ENCODE results near the gene RNF26. TPM values are rescaled to one million over a fixed set of nuclear protein-coding genes. Genes with fewer than 3 reads are reported as not detected.

RNF26 gene
- total and polyA plus RNA-seq, 10 of the 15 experiments (the other 5 are each of a cell fraction or from before 2014, with no cell fraction given), result 2.8 to 54.5 (median 17.7) TPM

- TF ChIP-seq, protein P1, sequence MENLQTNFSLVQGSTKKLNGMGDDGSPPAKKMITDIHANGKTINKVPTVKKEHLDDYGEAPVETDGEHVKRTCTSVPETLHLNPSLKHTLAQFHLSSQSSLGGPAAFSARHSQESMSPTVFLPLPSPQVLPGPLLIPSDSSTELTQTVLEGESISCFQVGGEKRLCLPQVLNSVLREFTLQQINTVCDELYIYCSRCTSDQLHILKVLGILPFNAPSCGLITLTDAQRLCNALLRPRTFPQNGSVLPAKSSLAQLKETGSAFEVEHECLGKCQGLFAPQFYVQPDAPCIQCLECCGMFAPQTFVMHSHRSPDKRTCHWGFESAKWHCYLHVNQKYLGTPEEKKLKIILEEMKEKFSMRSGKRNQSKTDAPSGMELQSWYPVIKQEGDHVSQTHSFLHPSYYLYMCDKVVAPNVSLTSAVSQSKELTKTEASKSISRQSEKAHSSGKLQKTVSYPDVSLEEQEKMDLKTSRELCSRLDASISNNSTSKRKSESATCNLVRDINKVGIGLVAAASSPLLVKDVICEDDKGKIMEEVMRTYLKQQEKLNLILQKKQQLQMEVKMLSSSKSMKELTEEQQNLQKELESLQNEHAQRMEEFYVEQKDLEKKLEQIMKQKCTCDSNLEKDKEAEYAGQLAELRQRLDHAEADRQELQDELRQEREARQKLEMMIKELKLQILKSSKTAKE (IDR thresholded peaks at IDR 0.05; ENCODE audit: low read depth, poor library complexity, severe bottlenecking), result no peak
- no peak for TF ChIP-seq MYC (IDR thresholded peaks at IDR 0.05; ENCODE audit: insufficient read depth, insufficient read length, insufficient replicate concordance, low read length, severe bottlenecking)
- peak; percentile 99 for TF ChIP-seq SMARCA5 (IDR thresholded peaks at IDR 0.05)
- no peak for TF ChIP-seq NR2F1 (conservative IDR thresholded peaks at IDR 0.05)
- TF ChIP-seq, protein P2, sequence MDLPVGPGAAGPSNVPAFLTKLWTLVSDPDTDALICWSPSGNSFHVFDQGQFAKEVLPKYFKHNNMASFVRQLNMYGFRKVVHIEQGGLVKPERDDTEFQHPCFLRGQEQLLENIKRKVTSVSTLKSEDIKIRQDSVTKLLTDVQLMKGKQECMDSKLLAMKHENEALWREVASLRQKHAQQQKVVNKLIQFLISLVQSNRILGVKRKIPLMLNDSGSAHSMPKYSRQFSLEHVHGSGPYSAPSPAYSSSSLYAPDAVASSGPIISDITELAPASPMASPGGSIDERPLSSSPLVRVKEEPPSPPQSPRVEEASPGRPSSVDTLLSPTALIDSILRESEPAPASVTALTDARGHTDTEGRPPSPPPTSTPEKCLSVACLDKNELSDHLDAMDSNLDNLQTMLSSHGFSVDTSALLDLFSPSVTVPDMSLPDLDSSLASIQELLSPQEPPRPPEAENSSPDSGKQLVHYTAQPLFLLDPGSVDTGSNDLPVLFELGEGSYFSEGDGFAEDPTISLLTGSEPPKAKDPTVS (IDR thresholded peaks at IDR 0.05; ENCODE audit: low read depth, low read length), result no peak
- TF ChIP-seq PRDM15 (CRISPR knock-in tag; IDR thresholded peaks at IDR 0.05), result no peak
- peak; percentile 40; the same call in 1 of the 2 replicates for TF ChIP-seq EED (IDR thresholded peaks at IDR 0.05; ENCODE audit: low read depth)
- TF ChIP-seq FOXM1 (IDR thresholded peaks at IDR 0.05; ENCODE audit: low read depth, low read length), result 0 out of 2 replicates have a peak, but pooled peaks have one; percentile 19
- peak; percentile 79 for TF ChIP-seq RAD21 (IDR thresholded peaks at IDR 0.05; ENCODE audit: insufficient read depth, low read depth, low read length)
- no peak for TF ChIP-seq ATF7 (IDR thresholded peaks at IDR 0.05; ENCODE audit: low read depth)
- no peak for TF ChIP-seq IRF3 (IDR thresholded peaks at IDR 0.05)
- TF ChIP-seq YY1 (IDR thresholded peaks at IDR 0.05; ENCODE audit: low read depth, low read length), result peak; percentile 63
- TF ChIP-seq RAD51 (IDR thresholded peaks at IDR 0.05), result no peak
- TF ChIP-seq MTA2 (IDR thresholded peaks at IDR 0.05; ENCODE audit: low read depth), result no peak
- TF ChIP-seq MEF2A (IDR thresholded peaks at IDR 0.05; ENCODE audit: insufficient read depth, low read depth, low read length), result no peak
- no peak for TF ChIP-seq NFXL1 (IDR thresholded peaks at IDR 0.05; ENCODE audit: borderline replicate concordance)
- no peak for TF ChIP-seq ZBTB4 (CRISPR knock-in tag; IDR thresholded peaks at IDR 0.05)
Measured at GRCh38 chr11:119323532-119324033, 10.7 kb upstream of the RNF26 start (continued).
